ENCODE results near the gene PPP3CA.
"Not testable (repeated sequence)": the region's sequence is repeated elsewhere in the genome, so short reads cannot be mapped to it uniquely, and the experiment has no call there.

The PPP3CA gene

DNA sequence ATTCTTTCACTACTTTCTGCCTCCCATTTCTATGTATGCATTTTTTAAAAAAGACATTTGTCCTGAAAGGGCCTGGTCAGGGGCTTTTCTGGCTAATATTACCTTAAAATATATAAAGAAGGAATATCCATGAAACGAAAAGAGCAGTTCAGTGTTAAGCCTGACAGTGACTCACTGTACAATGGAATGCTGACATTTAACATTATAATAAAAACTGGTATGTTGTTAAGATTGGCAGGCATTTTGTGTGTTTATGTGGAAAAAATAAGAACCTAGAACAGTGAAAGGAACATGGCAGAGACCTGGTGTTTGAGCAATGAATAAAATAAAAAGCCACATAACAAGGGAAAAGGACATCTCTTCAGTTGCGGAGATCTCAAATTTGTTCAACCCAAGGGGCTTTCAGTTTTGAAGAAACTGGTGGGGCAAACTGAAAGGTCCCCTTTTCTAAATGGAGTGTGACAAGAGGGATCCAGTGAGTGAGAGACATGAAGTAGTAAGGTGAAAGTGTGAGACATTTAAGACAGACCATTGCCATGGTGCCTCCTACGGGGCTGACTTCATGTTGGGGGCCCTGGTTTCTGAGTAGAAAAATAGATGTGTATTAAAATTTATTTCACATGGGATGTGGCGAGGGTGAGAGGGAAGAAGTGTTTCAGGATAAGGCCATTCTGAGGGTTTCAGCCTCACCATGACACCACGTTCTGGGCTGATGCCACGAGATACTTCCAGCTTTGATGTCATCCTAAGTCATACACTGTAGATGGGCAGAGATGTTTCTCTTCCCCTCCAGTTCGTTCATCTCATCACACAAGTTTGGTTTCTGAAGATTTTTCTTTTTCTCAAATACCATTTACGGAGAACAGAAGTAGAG lies 324.9 kb downstream of the PPP3CA start:
- in situ Hi-C loops (cut with MboI; ENCODE audit: low sequenced_read_pairs): no loop called here

DNA sequence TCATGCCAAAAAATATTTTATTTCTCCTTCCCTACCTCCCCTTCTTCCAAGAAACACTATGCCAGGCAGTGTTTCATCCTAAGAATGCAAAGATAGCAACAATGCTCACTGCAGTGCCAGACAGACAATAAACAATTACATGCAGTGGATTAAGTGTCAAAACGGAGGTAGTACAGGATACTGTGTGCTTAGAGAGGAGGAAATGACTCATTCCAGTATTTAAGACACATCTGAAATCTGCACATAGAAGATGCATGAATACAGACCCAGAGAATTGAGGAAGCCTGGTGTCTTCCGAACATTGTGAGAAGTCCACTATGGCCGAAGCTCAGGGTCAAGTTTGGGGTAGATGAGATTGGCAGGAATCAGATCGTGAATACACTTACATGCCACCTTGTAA lies 326.4 kb downstream of the PPP3CA start:
- in situ Hi-C loops (cut with MboI; ENCODE audit: low sequenced_read_pairs): no loop called here

DNA sequence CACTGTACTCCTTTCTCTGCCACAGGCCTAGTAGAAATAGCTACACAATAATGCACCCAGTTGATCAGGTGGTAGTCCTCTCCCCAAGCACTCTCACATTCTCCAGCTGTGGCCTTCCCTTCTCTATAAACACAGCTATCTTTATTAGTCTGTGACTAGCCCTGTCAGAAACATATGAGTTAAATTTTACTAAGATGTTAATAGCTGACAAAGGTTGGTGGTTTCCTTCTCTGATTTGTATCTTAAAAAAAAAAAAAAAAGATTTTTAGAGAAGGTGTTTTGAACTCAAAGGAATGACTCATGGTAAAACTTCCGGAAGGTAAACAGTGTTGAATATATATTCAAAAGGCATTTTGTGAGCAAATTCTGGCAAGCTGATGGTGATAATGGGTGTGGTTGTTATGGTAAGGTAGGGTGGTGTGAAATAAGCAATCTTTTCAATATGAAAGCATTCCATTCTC lies 327.4 kb downstream of the PPP3CA start:
- in situ Hi-C loops (cut with MboI; ENCODE audit: low sequenced_read_pairs): no loop called here

DNA sequence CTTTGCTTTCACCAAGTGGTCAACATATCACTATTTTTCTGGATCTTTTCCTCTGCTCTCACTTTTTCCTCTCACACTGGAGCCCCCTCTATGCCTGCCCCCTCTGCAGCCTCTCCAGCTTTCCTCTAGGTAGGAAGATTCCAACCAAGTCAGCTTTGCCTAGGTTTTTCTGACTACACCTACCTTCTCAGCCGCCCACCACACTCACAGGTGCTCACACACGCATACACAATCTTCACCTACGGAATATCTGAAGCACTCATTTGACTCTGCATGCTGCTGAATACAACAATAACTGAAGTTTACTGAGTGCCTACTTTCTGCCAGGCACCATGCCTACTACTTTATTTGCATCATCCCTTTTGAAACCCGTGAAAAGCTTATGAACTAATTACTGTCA lies 328.0 kb downstream of the PPP3CA start:
- in situ Hi-C loops (cut with MboI; ENCODE audit: low sequenced_read_pairs): no loop called here

DNA sequence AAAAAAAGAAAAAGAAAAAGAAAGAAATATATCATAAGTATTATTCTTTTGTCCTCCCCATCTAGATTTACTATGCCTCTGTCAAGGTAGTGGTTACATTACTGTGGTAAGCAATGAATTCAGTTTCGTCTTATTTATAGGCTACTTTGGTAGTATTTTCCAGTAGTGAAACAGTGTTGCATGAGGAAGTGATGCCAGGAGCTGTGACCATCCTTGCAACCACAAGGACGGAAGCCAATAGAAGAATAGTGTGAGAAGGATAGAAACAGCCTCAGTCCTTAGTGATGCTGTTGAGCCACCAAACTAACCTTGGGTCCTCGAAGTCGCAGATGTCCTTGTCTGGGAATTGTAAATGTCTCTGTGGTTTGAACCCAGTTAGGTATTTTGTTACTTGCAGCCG lies 328.5 kb downstream of the PPP3CA start:
- in situ Hi-C loops (cut with MboI; ENCODE audit: low sequenced_read_pairs): no loop called here

DNA sequence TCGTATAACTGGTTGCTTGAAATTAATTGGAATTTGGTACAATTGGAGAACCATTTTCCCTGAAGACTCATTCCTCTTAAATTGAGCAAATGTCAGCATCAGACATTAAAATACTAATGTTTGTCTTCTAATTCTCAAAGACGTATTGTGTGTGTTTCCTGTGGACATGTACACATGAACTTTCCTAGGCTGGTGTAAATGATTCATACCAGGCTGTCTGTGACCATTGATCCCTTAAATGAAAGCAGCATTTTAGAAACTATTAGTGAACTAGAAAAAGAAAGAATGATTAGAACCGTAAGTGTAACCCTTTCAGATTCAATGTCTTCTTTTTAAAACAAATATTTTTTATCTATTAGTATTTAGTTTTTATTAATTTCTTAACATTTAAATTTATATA lies 332.9 kb downstream of the PPP3CA start:
- in situ Hi-C loops (cut with MboI; ENCODE audit: low sequenced_read_pairs): no loop called here

DNA sequence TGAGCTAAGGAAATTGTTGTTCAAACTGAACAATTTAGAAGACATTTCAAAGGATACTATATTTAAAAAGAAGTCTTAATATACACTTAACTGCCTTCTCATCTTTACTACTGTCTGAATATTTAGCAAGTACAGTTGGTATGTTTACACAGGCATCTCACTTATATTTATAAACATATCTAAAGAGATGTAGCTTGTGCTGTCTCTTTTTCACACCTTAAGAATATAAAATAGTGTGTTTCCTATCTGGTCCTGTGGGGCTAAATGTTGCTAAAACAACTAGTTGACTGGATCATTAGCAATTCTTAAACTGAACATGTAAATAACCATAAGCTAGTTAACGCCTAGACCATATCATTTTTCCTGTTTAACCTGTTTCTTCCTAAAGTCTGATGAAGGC lies 336.3 kb downstream of the PPP3CA start:
- in situ Hi-C loops (cut with MboI; ENCODE audit: low sequenced_read_pairs): no loop called here

DNA sequence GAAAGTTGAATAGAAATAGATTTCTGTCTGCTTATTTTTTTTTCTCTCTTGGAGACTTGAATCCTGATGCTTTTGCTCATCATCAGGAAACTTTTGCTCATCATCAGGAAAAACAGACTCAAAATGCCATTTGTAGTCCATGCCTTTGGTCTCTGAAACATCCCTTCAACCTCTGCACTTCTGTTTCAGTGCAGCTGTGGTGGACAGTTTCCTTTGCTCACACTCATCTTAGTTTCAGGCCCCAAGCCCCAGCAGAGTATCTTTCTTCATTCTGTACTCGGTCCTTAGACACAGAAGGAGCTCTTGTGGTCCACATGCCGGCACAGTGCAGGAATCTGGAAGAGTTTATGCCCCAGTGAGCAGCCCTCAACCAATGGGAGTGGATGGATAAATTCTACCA lies 337.9 kb downstream of the PPP3CA start:
- in situ Hi-C loops (cut with MboI; ENCODE audit: low sequenced_read_pairs): no loop called here

DNA sequence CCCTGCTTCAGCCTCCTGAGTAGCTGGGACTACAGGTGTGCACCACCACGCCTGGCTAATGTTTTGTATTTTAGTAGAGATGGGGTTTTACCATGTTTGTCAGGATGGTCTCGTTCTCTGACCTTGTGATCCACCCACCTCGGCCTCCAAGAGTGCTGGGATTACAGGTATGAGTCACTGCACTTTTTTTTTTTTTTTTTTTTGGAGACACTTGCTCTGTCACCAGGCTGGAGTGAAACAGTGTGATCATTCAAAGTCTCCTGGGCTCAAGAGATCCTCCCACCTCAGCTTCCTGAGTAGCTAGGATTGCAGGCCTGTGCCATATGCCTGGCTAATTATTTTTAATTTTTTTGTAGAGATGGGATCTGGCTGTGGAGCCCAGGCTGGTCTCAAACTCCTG lies 338.8 kb downstream of the PPP3CA start:
- in situ Hi-C loops (cut with MboI; ENCODE audit: low sequenced_read_pairs): no loop called here

DNA sequence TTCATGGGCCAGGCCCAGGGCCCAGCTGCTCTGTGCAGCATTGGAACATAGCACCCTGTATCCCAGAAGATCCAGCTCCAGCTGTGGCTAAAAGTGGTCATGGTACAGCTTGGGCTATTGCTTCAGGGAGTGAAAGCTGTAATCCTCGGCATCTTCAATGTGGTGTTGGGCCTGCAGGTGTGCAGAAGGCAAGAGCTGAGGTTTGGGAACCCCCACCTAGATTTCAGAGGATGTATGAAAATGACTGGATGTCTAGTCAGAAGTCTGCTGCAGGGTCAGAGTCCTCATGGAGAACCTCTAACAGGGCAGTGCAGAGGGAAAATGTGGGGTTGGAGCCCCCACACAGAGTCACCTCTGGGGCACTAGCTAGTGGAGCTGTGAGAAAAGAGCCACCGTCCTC lies 341.7 kb downstream of the PPP3CA start:
- in situ Hi-C loops (cut with MboI; ENCODE audit: low sequenced_read_pairs): no loop called here

DNA sequence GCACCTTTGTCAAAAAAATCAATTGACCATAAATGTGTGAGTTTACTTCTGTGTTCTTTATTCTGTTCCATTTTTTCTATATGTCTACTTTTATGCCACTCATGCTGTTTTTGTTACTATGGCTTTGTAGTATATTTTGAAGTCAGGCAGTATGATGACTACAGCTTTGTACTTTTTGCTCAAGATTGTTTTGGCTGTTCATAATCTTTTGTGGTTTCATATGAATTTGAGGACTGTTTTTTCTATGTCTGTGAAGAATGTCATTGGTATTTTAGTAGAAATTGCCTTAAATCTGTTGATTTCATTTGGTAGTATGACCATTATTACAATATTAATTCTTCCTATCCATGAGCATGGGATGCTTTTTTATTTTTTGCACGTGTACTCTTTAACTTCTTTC lies 346.8 kb downstream of the PPP3CA start:
- in situ Hi-C loops (cut with MboI; ENCODE audit: low sequenced_read_pairs): no loop called here

DNA sequence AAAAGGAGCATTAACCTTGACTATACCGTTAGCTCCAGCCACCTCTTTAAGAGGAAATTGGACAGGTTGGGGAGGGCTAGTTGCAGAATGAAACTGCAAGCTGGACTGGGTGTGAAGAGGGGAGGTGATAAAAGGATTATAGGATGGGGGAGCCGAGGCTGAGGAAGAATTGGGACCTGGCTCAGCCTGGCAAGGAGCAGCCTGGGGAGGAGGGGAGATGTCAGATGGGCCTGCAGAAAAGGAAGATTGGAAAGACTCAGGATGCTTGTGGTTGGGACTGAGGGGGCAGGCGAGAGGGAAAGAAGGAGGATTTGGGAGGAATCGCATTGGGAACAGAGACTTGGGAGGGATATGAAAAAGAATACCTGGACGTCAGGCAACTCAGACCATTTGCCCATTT lies 351.7 kb downstream of the PPP3CA start:
- in situ Hi-C loops (cut with MboI; ENCODE audit: low sequenced_read_pairs): no loop called here

DNA sequence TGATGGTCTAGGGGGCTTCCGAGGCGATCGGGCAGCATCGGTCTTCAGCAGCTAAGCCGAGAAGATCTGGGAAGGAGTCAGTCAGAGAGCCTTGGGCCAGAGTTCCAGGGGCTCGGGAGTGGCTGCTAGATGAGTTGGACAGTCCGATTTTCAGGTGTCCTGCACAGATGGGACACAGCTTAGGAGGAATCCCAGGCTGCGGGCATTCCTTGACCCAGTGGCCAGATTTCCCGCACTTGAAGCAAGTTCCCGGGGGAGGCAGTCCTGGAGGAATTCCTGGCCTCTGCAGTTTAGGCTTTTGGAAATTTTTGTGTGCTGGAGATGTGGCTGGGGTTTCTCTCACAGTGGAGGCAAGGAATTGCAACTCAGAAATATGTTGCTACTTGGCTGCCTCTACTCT lies 352.3 kb downstream of the PPP3CA start:
- in situ Hi-C loops (cut with MboI; ENCODE audit: low sequenced_read_pairs): not testable (repeated sequence)

DNA sequence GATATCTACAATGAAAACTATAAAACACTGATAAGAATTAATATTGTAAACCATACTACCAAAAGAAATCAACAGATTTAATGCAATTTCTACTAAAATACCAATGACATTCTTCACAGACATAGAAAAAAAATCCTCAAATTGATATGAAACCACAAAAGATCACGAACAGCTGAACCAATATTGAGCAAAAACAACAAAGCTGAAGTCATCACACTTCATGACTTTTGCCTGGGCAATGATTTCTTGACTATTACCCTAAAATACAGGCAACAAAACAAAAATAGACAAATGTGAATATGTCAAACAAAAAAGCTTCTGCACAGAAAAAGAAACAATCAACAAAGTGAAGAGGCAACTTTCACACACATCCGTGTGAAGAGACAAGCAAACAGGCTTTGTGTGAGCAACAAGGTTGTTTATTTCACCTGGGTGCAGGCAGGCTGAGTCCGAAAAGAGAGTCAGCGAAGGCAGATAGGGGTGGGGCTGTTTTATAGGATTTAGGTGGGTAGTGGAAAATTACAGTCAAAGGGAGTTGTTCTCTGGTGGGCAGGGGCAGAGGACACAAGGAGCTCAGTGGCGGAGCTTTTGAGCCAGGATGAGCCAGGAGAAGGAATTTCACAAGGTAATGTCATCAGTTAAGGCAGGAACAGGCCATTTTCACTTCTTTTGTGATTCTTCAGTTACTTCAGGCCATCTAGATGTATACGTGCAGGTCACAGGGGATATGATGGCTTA lies 355.8 kb downstream of the PPP3CA start:
- in situ Hi-C loops (cut with MboI; ENCODE audit: low sequenced_read_pairs): not testable (repeated sequence)

DNA sequence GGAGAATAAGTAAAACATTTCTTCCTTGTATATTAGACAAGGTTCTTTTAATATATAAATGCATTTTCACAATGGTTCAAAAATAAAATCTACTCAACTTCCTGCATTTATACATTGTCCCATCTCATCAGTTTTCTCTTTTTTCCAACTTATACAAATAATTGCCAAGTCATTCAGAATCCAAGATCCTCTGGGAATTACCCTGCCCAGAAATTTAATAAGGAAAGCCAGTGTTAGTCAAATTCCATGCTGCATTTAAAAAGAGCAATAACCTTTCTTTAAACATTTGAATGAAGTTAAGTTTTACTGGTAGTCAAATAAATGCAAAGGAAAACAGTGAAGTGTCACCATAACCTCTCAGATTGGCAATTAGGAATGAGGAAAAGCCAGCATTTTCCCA lies 357.9 kb downstream of the PPP3CA start:
- in situ Hi-C loops (cut with MboI; ENCODE audit: low sequenced_read_pairs): no loop called here

DNA sequence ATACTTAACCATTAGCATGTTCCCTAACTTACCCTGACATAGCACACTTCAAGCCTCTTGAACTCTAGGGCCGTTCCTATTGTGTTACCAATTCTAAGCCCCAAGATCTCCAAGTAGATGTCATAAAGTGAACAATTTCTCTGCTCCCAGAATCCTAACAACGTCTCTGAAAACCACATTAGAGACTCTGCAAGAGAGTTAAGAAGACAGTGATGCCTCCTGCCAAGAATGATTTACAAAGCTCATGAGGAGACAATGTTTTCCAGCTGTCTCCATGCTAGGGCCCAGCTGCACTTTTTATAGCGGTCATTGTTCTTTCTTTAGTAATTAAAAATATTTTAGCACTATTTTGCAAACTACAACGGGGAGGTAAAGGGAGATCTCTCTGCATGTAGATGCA lies 358.4 kb downstream of the PPP3CA start:
- in situ Hi-C loops (cut with MboI; ENCODE audit: low sequenced_read_pairs): no loop called here

DNA sequence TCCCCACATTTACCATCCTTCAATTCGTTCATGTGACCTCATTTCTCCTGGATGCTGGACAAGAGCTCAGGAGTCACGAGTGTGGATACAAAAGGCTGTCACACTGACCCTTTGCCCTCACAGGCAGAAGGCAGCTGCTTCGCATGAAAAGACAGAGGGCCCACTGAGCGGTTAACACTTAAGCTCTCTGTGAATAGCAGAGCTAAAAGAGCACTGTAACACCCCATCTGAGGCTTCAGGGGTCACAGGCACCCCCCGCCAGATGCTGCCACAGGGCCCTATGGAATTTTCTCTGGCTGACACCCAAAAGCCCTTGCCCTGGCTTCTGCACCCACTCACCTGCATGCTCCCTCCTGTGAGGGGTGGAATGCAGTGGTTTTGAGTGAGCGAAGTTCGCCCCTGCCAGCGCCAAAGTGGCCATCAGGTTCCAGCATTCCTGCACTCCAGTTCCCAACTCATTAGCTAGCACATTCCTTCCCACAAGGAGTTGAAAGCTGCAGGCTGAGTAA lies 360.9 kb downstream of the PPP3CA start:
- in situ Hi-C loops (cut with MboI; ENCODE audit: low sequenced_read_pairs): no loop called here

DNA sequence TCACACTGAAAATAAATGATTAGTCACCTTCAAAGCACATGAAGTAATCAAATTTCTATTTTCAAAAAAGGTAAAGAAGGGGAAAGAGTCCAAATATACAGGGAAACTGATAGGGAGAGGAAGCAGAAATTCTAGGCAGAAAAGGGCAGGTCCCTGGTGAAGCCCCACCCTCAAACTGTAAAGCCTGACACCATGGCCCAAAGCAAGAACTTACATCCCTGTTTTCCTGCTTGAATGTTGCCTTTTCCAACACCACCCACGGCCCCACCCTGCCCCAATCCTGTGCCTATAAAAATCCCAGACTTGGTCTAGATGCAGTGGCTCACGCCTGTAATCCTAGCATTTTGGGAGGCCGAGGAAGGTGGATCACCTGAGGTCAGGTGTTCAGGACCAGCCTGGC lies 361.8 kb downstream of the PPP3CA start:
- in situ Hi-C loops (cut with MboI; ENCODE audit: low sequenced_read_pairs): no loop called here

DNA sequence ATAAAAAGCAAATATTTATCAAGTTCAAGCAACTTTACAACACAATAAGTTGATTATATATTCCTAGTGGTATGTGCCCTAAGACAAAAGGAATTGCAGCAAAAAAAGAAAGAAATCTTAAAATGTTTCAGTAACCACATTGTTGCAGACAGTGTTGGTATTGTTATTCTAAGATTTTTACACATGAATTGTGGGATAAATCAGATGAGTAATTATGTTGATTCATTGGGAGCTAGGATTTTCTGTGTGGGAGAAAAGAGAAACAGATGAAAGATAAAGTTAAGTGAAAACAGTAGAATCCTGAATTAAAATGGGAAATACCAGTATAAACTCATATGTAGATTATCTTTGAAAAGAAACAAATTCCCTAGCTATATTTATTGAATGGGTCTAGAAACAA lies 362.4 kb downstream of the PPP3CA start:
- in situ Hi-C loops (cut with MboI; ENCODE audit: low sequenced_read_pairs): no loop called here

DNA sequence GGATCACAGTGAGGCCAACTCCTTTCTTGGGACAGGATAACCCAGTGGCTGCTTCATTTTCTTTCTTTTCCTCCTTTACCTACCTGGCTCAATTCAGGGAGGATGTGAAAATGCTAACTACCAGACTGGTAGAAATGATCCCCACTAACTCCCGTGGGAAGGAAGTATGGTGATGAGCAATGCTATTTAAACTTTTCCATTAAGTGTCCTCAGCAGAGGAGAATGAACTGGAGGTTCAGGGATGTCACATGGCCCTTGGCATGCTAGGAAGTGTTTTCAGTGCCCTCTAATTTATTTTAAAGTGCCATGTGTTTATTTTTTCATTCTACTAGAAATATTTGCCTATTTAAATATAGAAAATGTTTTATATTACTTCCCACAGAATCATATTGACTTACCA lies 363.9 kb downstream of the PPP3CA start:
- in situ Hi-C loops (cut with MboI; ENCODE audit: low sequenced_read_pairs): no loop called here

DNA sequence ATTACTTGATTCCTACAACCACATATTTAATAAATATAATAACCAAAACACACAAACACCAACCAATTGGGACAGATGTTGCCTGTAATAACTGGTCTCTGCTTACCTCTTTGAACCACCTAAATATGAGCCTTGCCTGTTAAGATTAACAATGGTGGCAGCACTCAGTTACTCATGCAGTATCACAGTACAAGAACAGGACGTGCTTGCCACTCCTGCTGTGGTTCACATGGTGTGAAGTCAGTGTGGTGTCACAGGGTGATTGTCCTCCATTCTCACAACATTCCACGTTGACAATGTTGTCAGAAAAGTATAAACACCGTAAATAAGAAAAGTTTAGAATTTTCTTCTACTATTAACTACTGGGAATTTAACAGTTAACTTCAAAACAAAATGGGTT lies 365.0 kb downstream of the PPP3CA start:
- in situ Hi-C loops (cut with MboI; ENCODE audit: low sequenced_read_pairs): no loop called here
